Activated T-cell treated with anti-CD3 and anti-CD28 coated beads, Interleukin-2, amount 50 U/mL, for 24 hours (primary cell): ENCODE data around the gene AGPAT4.
A peak's percentile ranks its signal among the peaks of the same experiment; 100 is the strongest.

Experiments used
- DNase-seq: peaks from one replicate; pipeline ENCODE4 v3.0.0-alpha.2; 2020
- H3K27ac Mint-ChIP-seq: 2 replicates; pipeline ENCODE4 v1.8.0; 2020; ENCODE audit warnings: mild to moderate bottlenecking, mixed read lengths
- H3K27me3 Mint-ChIP-seq: 2 replicates; pipeline ENCODE4 v1.8.0; 2020; ENCODE audit warnings: mixed read lengths
- H3K36me3 Mint-ChIP-seq: 2 replicates; pipeline ENCODE4 v1.8.0; 2020; ENCODE audit warnings: low read depth, mixed read lengths
- H3K4me1 Mint-ChIP-seq: 2 replicates; pipeline ENCODE4 v1.8.0; 2020; ENCODE audit warnings: low read depth, mixed read lengths
- H3K4me3 Mint-ChIP-seq: 2 replicates; pipeline ENCODE4 v1.8.0; 2020; ENCODE audit warnings: mild to moderate bottlenecking, moderate library complexity, mixed read lengths
- H3K9me3 Mint-ChIP-seq: 2 replicates; pipeline ENCODE4 v1.8.0; 2020; ENCODE audit warnings: mixed read lengths

Gene AGPAT4

GRCh38 chr6:161300823-161301222 lies 27.0 kb upstream of the AGPAT4 start:
- Mint-ChIP-seq H3K4me3 (no peak overlapping the region), H3K36me3 (no peaks in the 10 kb centered on the region), H3K27ac (no peak overlapping the region), H3K9me3 (no peaks in the 10 kb centered on the region), H3K4me1 (no peaks in the 10 kb centered on the region), H3K27me3 (peaks cover 2% of the 10 kb centered on the region)
- DNase-seq, result no peak

GRCh38 chr6:161299726-161300125 lies 25.9 kb upstream of the AGPAT4 start:
- no peak overlapping the region for H3K4me3 Mint-ChIP-seq
- H3K27ac Mint-ChIP-seq, result no peak overlapping the region
- peaks cover 2% of the 10 kb centered on the region for H3K27me3 Mint-ChIP-seq
- DNase-seq, result no peak
- H3K4me1 Mint-ChIP-seq, result no peaks in the 10 kb centered on the region
- no peaks in the 10 kb centered on the region for H3K36me3 Mint-ChIP-seq
- no peaks in the 10 kb centered on the region for H3K9me3 Mint-ChIP-seq

- DNase-seq, result no peak
- no peaks in the 10 kb centered on the region for H3K4me1 Mint-ChIP-seq
- peaks cover 2% of the 10 kb centered on the region for H3K27me3 Mint-ChIP-seq
- H3K27ac Mint-ChIP-seq, result no peak overlapping the region
- H3K9me3 Mint-ChIP-seq, result no peaks in the 10 kb centered on the region
- H3K4me3 Mint-ChIP-seq, result no peak overlapping the region
- H3K36me3 Mint-ChIP-seq, result no peaks in the 10 kb centered on the region
Observed at GRCh38 chr6:161295784-161296183, 21.9 kb upstream of the AGPAT4 start.

- Mint-ChIP-seq H3K4me3 (no peak overlapping the region), H3K27me3 (no peaks in the 10 kb centered on the region), H3K36me3 (no peaks in the 10 kb centered on the region), H3K9me3 (no peaks in the 10 kb centered on the region), H3K4me1 (no peaks in the 10 kb centered on the region), H3K27ac (no peak overlapping the region)
- DNase-seq, result no peak
Observed at GRCh38 chr6:161292650-161293281, 18.9 kb upstream of the AGPAT4 start.

- Mint-ChIP-seq H3K4me3 (no peak overlapping the region), H3K36me3 (no peaks in the 10 kb centered on the region), H3K9me3 (no peaks in the 10 kb centered on the region), H3K27ac (no peak overlapping the region), H3K27me3 (no peaks in the 10 kb centered on the region), H3K4me1 (no peaks in the 10 kb centered on the region)
- no peak for DNase-seq
Observed at GRCh38 chr6:161292145-161292544, 18.3 kb upstream of the AGPAT4 start.

- Mint-ChIP-seq H3K27ac (no peak overlapping the region), H3K4me3 (no peak overlapping the region), H3K36me3 (no peaks in the 10 kb centered on the region), H3K4me1 (no peaks in the 10 kb centered on the region), H3K27me3 (peaks cover 4% of the 10 kb centered on the region), H3K9me3 (no peaks in the 10 kb centered on the region)
- DNase-seq, result no peak
Observed at GRCh38 chr6:161290751-161291150, 16.9 kb upstream of the AGPAT4 start.

GRCh38 chr6:161284653-161285052 lies 10.8 kb upstream of the AGPAT4 start:
- Mint-ChIP-seq H3K9me3 (peaks cover 6% of the 10 kb centered on the region), H3K36me3 (no peaks in the 10 kb centered on the region), H3K27me3 (peaks cover 14% of the 10 kb centered on the region), H3K4me3 (no peak overlapping the region), H3K4me1 (no peaks in the 10 kb centered on the region), H3K27ac (no peak overlapping the region)
- DNase-seq, result no peak

GRCh38 chr6:161281092-161281491 lies 7.2 kb upstream of the AGPAT4 start:
- Mint-ChIP-seq H3K27me3 (peaks cover 10% of the 10 kb centered on the region), H3K4me1 (no peaks in the 10 kb centered on the region), H3K4me3 (no peak overlapping the region), H3K36me3 (no peaks in the 10 kb centered on the region), H3K27ac (no peak overlapping the region), H3K9me3 (peaks cover 6% of the 10 kb centered on the region)
- no peak for DNase-seq

- Mint-ChIP-seq H3K27ac (no peak overlapping the region), H3K4me3 (no peak overlapping the region), H3K27me3 (peaks cover 13% of the 10 kb centered on the region), H3K36me3 (no peaks in the 10 kb centered on the region), H3K9me3 (peaks cover 6% of the 10 kb centered on the region), H3K4me1 (peaks cover 3% of the 10 kb centered on the region)
- no peak for DNase-seq
Observed at GRCh38 chr6:161279677-161280415, 6.0 kb upstream of the AGPAT4 start.

- no peak for DNase-seq
- Mint-ChIP-seq H3K9me3 (peaks cover 6% of the 10 kb centered on the region), H3K4me1 (peaks cover 21% of the 10 kb centered on the region), H3K36me3 (peaks cover 2% of the 10 kb centered on the region), H3K4me3 (no peak overlapping the region), H3K27ac (no peak overlapping the region), H3K27me3 (peaks cover 14% of the 10 kb centered on the region)
Observed at GRCh38 chr6:161276605-161277155, 2.8 kb upstream of the AGPAT4 start.

GRCh38 chr6:161274898-161275297 lies 1.0 kb upstream of the AGPAT4 start:
- Mint-ChIP-seq H3K4me3 (no peak overlapping the region), H3K9me3 (no peaks in the 10 kb centered on the region), H3K27ac (no peak overlapping the region), H3K27me3 (peaks cover 5% of the 10 kb centered on the region), H3K4me1 (peaks cover 21% of the 10 kb centered on the region), H3K36me3 (peaks cover 2% of the 10 kb centered on the region)
- no peak for DNase-seq

GRCh38 chr6:161274488-161274858 lies 612 bp upstream of the AGPAT4 start:
- Mint-ChIP-seq H3K9me3 (no peaks in the 10 kb centered on the region), H3K27me3 (peaks cover 3% of the 10 kb centered on the region), H3K27ac (peak overlapping the region; percentile 83), H3K4me3 (peak overlapping the region; percentile 80), H3K36me3 (peaks cover 2% of the 10 kb centered on the region), H3K4me1 (peaks cover 21% of the 10 kb centered on the region)
- DNase-seq, result no peak

- Mint-ChIP-seq H3K4me1 (peaks cover 21% of the 10 kb centered on the region), H3K36me3 (peaks cover 4% of the 10 kb centered on the region), H3K4me3 (peak overlapping the region; percentile 80), H3K27ac (peak overlapping the region; percentile 74), H3K9me3 (no peaks in the 10 kb centered on the region), H3K27me3 (peaks cover 3% of the 10 kb centered on the region)
- no peak for DNase-seq
Observed at GRCh38 chr6:161273274-161273751, 548 bp downstream of the AGPAT4 start.

GRCh38 chr6:161272635-161273273 lies 1.1 kb downstream of the AGPAT4 start:
- peak overlapping the region; percentile 74 for H3K27ac Mint-ChIP-seq
- DNase-seq, result no peak
- peaks cover 3% of the 10 kb centered on the region for H3K27me3 Mint-ChIP-seq
- H3K4me1 Mint-ChIP-seq, result peaks cover 21% of the 10 kb centered on the region
- H3K4me3 Mint-ChIP-seq, result peak overlapping the region; percentile 80
- H3K36me3 Mint-ChIP-seq, result peaks cover 5% of the 10 kb centered on the region
- no peaks in the 10 kb centered on the region for H3K9me3 Mint-ChIP-seq
